Gastroesophageal sphincter (tissue), 4 donors: ENCODE data around the gene DYRK1A. TPM values are rescaled to one million over a fixed set of nuclear protein-coding genes. Genes with fewer than 3 reads are reported as not detected.

Experiments
- ATAC-seq: fragments of 150-250 bp; one replicate; pipeline ENCODE4 v1.9.1; 2016; ENCODE audit warnings: mild to moderate bottlenecking, moderate library complexity
- H3K27ac ChIP-seq, 4 donors: fragments of 200-600 bp; sonication (generic) in 3 of 4; 1 replicate in 3 of 4; 2 replicates in 1 of 4; pipeline ENCODE4 v1.5.1; 2016 to 2019
- H3K27me3 ChIP-seq: fragments of 200-600 bp; sonication (generic); one replicate; pipeline ENCODE4 v1.5.1; 2019
- H3K36me3 ChIP-seq, 2 donors: fragments of 200-600 bp; sonication (generic); one replicate each; pipeline ENCODE4 v1.5.1; 2019; ENCODE audit warnings: control low read depth in 1 of 2
- H3K4me1 ChIP-seq, 3 donors: fragments of 200-600 bp; sonication (generic); 1 replicate in 2 of 3; 2 replicates in 1 of 3; pipeline ENCODE4 v1.5.1; 2016 to 2019; ENCODE audit warnings: control low read depth in 2 of 3
- H3K4me3 ChIP-seq, 2 donors: fragments of 200-600 bp; sonication (generic); one replicate each; pipeline ENCODE4 v1.5.1; 2019; ENCODE audit warnings: mild to moderate bottlenecking in 1 of 2, moderate library complexity in 1 of 2
- H3K9me3 ChIP-seq, 3 donors: fragments of 200-600 bp; sonication (generic); one replicate each; pipeline ENCODE4 v1.5.1; 2017 to 2019; ENCODE audit warnings: control low read depth in 2 of 3
- EP300 ChIP-seq: sonication (generic); formaldehyde crosslinking; IDR thresholded peaks from one replicate; pipeline ENCODE4 v1.6.1; 2017; ENCODE audit warnings: antibody characterized with exemption, mild to moderate bottlenecking
- POLR2A ChIP-seq, 2 donors: fragments of 450-650 bp; IDR thresholded peaks; one replicate each; pipeline ENCODE4 v1.6.1; 2017; ENCODE audit warnings: antibody characterized with exemption in 2 of 2, mild to moderate bottlenecking in 2 of 2, moderate library complexity in 1 of 2
- POLR2AphosphoS5 ChIP-seq: sonication (generic); formaldehyde crosslinking; IDR thresholded peaks from one replicate; pipeline ENCODE4 v1.6.1; 2017; ENCODE audit warnings: antibody characterized with exemption
- WGBS, 2 donors: methylation state at CpG; one replicate each; pipeline ENCODE4 v1.1.5; 2018; ENCODE audit warnings: low coverage in 1 of 2; 5-methylcytosine and 5-hydroxymethylcytosine counted together
- total RNA-seq, 4 donors: library from RNA; depleted of rRNA; stranded (reverse); fragments of >200 nt; gene quantifications; one replicate each; pipeline ENCODE4 v1.1.0, GENCODE V29; 2016
- TF ChIP-seq, protein P1 (sequence below), 4 experiments: fragments of 200-600 bp in 2 of 4; fragments of 450-650 bp in 2 of 4; sonication (generic) in 1 of 4; IDR thresholded peaks; one replicate each; pipeline ENCODE4 v1.5.1; 2017 to 2019; ENCODE audit warnings: antibody characterized with exemption in 4 of 4, mild to moderate bottlenecking in 2 of 4, moderate library complexity in 2 of 4

DYRK1A gene
- total RNA-seq, 4 donors from 2014 or later: 85.1 to 102 (median 94.0) TPM

DNA sequence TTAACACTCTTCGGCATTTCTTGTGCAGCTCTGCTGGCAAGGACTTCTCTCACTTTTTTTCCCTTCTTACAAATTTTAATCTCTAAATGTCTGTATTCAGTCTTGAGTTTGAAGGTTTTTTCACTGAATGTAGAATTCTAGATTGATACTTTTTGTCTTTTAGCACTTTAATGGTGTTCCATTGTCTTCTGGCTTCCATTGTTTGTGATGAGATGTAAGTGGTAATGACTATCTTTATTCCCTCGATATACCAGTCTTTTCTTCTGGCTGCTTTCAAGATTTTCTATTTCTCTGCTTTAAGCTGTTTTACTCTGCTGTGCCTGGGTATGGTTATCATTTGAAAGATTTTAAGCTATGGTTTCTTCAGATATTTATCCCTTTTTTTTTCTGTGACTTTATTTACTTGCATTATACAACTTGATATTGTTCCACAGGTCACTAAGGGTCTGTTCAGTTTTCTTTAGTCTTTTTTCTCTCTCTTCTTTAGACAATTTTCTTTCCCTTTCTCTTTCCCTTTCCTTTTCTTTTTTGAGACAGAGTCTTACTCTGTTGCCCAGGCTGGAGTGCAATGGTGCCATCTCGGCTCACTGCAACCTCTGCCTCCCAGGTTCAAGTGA is 35.8 kb downstream of the DYRK1A start:
- whole genome bisulfite sequencing, 2 donors: 57 to 94% methylated on average over 2 to 3 of the region's 3 CpGs
- no peak overlapping the region for H3K27ac ChIP-seq
- peaks cover 2 to 65% (median 21%) of the 10 kb centered on the region in 3 donors for H3K4me1 ChIP-seq
- H3K9me3 ChIP-seq: peaks cover 0 to 11% (median 0%) of the 10 kb centered on the region in 3 donors
- TF ChIP-seq, protein P1, sequence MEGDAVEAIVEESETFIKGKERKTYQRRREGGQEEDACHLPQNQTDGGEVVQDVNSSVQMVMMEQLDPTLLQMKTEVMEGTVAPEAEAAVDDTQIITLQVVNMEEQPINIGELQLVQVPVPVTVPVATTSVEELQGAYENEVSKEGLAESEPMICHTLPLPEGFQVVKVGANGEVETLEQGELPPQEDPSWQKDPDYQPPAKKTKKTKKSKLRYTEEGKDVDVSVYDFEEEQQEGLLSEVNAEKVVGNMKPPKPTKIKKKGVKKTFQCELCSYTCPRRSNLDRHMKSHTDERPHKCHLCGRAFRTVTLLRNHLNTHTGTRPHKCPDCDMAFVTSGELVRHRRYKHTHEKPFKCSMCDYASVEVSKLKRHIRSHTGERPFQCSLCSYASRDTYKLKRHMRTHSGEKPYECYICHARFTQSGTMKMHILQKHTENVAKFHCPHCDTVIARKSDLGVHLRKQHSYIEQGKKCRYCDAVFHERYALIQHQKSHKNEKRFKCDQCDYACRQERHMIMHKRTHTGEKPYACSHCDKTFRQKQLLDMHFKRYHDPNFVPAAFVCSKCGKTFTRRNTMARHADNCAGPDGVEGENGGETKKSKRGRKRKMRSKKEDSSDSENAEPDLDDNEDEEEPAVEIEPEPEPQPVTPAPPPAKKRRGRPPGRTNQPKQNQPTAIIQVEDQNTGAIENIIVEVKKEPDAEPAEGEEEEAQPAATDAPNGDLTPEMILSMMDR (IDR thresholded peaks at IDR 0.05): no peak
- TF ChIP-seq POLR2AphosphoS5: no peak
- no peak for TF ChIP-seq POLR2A (IDR thresholded peaks at IDR 0.05)
- no peak for TF ChIP-seq EP300
- H3K27me3 ChIP-seq: no peaks in the 10 kb centered on the region
- ATAC-seq: no peak
- no peaks in the 10 kb centered on the region for H3K36me3 ChIP-seq
- no peak overlapping the region for H3K4me3 ChIP-seq

DNA sequence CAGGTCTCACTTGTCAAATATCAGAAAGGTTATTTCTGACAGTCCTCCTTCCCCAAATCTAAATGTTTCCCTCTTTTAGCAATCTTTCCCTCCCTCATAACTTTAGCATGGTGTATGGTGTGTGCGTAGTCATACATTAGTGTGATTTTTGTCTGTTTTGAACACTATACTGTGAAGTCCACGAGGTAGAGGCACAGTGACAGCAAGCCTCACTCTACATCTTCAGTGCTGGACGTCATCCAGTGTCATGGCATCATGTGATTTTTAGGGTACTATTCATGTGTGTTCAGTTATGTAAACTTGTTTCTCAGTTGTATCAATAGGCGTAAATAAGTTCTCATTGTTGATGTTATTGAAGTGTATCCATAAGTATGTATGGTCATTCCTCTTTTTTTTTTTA is 39.1 kb downstream of the DYRK1A start:
- no peak for ATAC-seq

DNA sequence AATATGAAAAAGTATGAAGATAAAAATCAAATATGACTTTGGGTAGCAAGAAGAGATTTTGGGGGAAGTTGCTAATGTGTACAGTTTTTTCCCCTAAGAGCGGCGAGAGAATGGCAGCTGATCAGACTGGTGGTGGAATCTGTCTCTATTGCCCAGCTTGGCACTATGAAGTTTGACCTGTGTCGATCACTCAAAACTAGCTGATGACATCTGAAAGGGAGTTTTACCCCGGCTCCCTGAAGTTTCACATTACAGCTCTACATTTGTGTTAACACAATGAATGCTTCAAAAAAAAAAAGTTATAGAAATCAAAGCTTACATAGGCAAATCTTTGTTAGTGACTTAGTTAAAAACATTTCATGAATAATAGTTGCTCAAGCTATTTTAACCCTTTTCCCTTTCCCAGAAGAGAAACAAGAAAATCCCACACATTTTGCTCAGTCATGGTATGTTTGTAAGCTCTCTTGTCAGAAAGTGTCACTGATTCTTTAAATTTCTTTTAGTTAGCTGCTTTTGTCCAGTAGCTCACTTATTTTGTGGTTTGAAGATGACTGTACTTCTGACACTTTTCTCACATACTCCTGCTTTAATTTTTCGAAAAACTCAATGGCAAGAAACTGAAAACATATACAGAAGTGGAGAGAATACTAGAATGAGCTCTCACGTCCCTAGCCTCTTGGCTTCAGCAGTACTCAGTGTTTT is 41.3 kb downstream of the DYRK1A start:
- no peaks in the 10 kb centered on the region for H3K27me3 ChIP-seq
- ATAC-seq: no peak
- WGBS, 2 donors: 37 to 50% methylated on average over 6 of the region's 6 CpGs

More for the DNA sequence above, 39.1 kb downstream of the DYRK1A start:
- TF ChIP-seq POLR2AphosphoS5 (no peak), EP300 (no peak), POLR2A (IDR thresholded peaks at IDR 0.05) (no peak)
- TF ChIP-seq, protein P1 (IDR thresholded peaks at IDR 0.05): no peak
- no peaks in the 10 kb centered on the region for H3K36me3 ChIP-seq
- WGBS, 2 donors: 70 to 73% methylated on average over 4 of the region's 4 CpGs
- peaks cover 12 to 65% (median 28%) of the 10 kb centered on the region in 3 donors for H3K4me1 ChIP-seq
- H3K9me3 ChIP-seq: peaks cover 0 to 11% (median 0%) of the 10 kb centered on the region in 3 donors
- H3K27ac ChIP-seq: no peak overlapping the region
- no peak overlapping the region for H3K4me3 ChIP-seq
- no peaks in the 10 kb centered on the region for H3K27me3 ChIP-seq

DNA sequence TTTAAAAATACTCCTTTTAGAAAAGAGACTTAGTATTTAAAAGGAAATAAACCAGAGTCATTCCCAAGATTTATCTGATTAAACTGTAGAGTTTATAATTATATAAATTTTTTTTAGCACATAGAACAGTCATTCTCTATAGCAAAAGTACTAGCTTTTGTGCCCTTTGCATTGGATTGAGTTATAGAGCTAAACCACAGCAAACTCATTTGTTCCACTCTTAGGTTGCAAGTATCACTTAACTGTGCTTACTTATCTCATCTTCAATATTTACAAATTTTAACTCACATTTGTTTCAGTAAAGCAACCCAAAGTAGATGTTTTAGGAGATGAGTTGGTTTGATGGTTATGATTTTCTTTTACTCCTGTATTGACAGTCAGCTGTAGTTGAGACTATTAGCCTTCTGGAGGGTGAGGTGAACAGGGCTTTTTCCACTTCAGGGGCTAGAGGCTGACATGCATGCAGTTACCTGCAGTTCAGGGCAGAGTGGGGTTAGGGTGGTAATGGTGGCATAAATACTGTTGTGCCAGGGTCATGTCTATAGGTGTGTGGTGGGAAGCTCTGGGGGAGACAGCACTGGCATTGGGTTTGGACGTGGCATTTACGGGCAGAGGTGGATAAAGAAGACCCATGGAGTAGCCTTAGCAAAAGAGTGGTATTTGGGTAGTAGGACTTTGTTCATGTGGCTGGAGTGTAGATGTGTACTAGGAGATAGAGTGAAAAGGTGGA is 42.1 kb downstream of the DYRK1A start:
- ATAC-seq: no peak
- no peaks in the 10 kb centered on the region for H3K27me3 ChIP-seq
- H3K4me1 ChIP-seq: peaks cover 20 to 92% (median 36%) of the 10 kb centered on the region in 3 donors
- H3K9me3 ChIP-seq: no peaks in the 10 kb centered on the region
- no peak overlapping the region for H3K27ac ChIP-seq
- WGBS, 2 donors: 95 to 100% methylated on average over 2 of the region's 2 CpGs
- no peak for TF ChIP-seq EP300
- no peak for TF ChIP-seq POLR2AphosphoS5
- H3K36me3 ChIP-seq: no peaks in the 10 kb centered on the region
- no peak overlapping the region for H3K4me3 ChIP-seq

More for the DNA sequence above, 41.3 kb downstream of the DYRK1A start:
- no peaks in the 10 kb centered on the region for H3K36me3 ChIP-seq
- H3K4me1 ChIP-seq: peaks cover 19 to 84% (median 31%) of the 10 kb centered on the region in 3 donors
- no peaks in the 10 kb centered on the region for H3K9me3 ChIP-seq
- no peak overlapping the region for H3K4me3 ChIP-seq
- no peak for TF ChIP-seq POLR2AphosphoS5
- TF ChIP-seq POLR2A (IDR thresholded peaks at IDR 0.05): no peak
- no peak for TF ChIP-seq EP300
- TF ChIP-seq, protein P1 (IDR thresholded peaks at IDR 0.05): no peak
- no peak overlapping the region for H3K27ac ChIP-seq

DNA sequence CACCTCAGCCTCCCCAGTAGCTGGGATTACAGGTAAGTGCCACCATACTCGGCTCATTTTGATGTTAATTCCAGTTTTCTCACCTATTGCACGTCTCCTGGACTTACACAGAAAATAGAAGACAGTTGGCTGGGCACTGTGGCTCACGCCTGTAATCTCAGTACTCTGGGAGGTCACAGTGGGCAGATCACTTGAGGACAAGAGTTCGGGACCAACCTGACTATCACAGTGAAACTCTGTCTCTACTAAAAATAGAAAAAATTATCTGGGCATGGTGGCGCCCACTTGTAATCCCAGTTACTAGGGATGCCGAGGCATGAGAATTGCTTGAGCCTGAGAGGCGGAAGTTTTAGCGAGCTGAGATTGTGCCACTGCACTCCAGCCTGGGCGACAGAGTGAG is 44.1 kb downstream of the DYRK1A start:
- Histone ChIP-seq H3K9me3 (no peaks in the 10 kb centered on the region), H3K36me3 (no peaks in the 10 kb centered on the region), H3K4me1 (peaks cover 24 to 100% (median 34%) of the 10 kb centered on the region in 3 donors), H3K27ac (no peak overlapping the region), H3K4me3 (no peak overlapping the region), H3K27me3 (no peaks in the 10 kb centered on the region)
- 78 to 94% methylated on average over 3 to 6 of the region's 9 CpGs for WGBS, 2 donors
- ATAC-seq: no peak
- TF ChIP-seq EP300: no peak
